Right lobe of liver (tissue), 6 donors: ENCODE data around the gene ARHGAP12. TPM values are rescaled to one million over a fixed set of nuclear protein-coding genes. Genes with fewer than 3 reads are reported as not detected.
A peak's percentile ranks its signal among the peaks of the same experiment; 100 is the strongest.

ENCODE experiments used
- ATAC-seq, 4 donors: fragments of 200-7000 bp; cut with Tn5 transposase; one replicate each; pipeline ENCODE4 v1.9.1; 2020; ENCODE audit warnings: mild to moderate bottlenecking in 4 of 4, moderate library complexity in 4 of 4
- DNase-seq, 3 donors: peaks; one replicate each; pipeline ENCODE4 v3.0.0-alpha.2; 2020
- H3K27ac ChIP-seq, 3 donors: fragments of 200-600 bp; one replicate each; pipeline ENCODE4 v1.8.0; 2022
- H3K27me3 ChIP-seq, 2 donors: fragments of 200-600 bp; one replicate each; pipeline ENCODE4 v1.8.0; 2022
- H3K36me3 ChIP-seq, 4 donors: fragments of 200-600 bp; sonication (generic) in 1 of 4; one replicate each; pipeline versions ENCODE4 v1.5.1 to v1.8.0; 2017 to 2022; ENCODE audit warnings: control low read depth in 1 of 4
- H3K4me1 ChIP-seq, 4 donors: fragments of 200-600 bp; sonication (generic) in 1 of 4; one replicate each; pipeline versions ENCODE4 v1.5.1 to v1.8.0; 2017 to 2022; ENCODE audit warnings: control low read depth in 1 of 4
- H3K4me3 ChIP-seq, 3 donors: fragments of 200-600 bp; one replicate each; pipeline ENCODE4 v1.8.0; 2022
- H3K9me3 ChIP-seq, 4 donors: fragments of 200-600 bp; sonication (generic) in 1 of 4; one replicate each; pipeline versions ENCODE4 v1.5.1 to v1.8.0; 2017 to 2022; ENCODE audit warnings: control low read depth in 1 of 4
- CTCF ChIP-seq, 4 donors: fragments of 200-600 bp in 3 of 4; fragments of 450-650 bp in 1 of 4; IDR thresholded peaks; one replicate each; pipeline versions ENCODE4 v1.5.1 to v1.8.0; 2016 to 2022; ENCODE audit warnings: antibody characterized with exemption in 4 of 4, mild to moderate bottlenecking in 2 of 4
- POLR2A ChIP-seq: fragments of 450-650 bp; IDR thresholded peaks from one replicate; pipeline ENCODE4 v1.6.1; 2017; ENCODE audit warnings: antibody characterized with exemption, mild to moderate bottlenecking
- WGBS: methylation state at CpG from one replicate; pipeline ENCODE4 v1.1.6; 2018; ENCODE audit warnings: low coverage, low lambda C conversion rate; ENCODE audit not compliant: insufficient coverage; ENCODE audit errors: missing lambda C conversion rate; 5-methylcytosine and 5-hydroxymethylcytosine counted together
- intact Hi-C, 2 donors: fragments of 100-400 bp; cut with DNase I; formaldehyde crosslinking; loops; one replicate each; pipeline versions ENCODE4 v1.11.2 to v1.14.1; 2022
- total RNA-seq, 6 experiments: library from RNA; depleted of rRNA in 2 of 6; stranded (reverse); fragments of >200 nt in 2 of 6; fragmentation: NEBNext Ultra II Directional in 3 of 6; extraction: Animal tissue kit (Norgen Biotek cat#: 25700) in 3 of 6; gene quantifications; one replicate each; pipeline versions ENCODE4 v1.1.0 to v1.2.4, GENCODE V29; 2016 to 2023
- donor health status: DM: no; HTN: yes; CAD: no.
- donor health status: DM: no; HTN: no; CAD: no.
- donor health status: DM: no; HTN: no; CAD: no.
- donor health status: DM: no; HTN: yes; CAD: no.
- donor health status: DM: no; HTN: yes; CAD: no.

ARHGAP12 gene
- total RNA-seq, 6 experiments from 2014 or later = 12.1 to 24.8 (median 17.6) TPM

- DNase-seq (no peak), ATAC-seq (no peak)
- Histone ChIP-seq H3K9me3 (no peaks in the 10 kb centered on the region), H3K4me1 (peaks cover 0 to 11% (median 0%) of the 10 kb centered on the region in 4 donors), H3K27me3 (no peaks in the 10 kb centered on the region), H3K36me3 (peaks cover 0 to 6% (median 0%) of the 10 kb centered on the region in 4 donors), H3K4me3 (no peak overlapping the region), H3K27ac (no peak overlapping the region)
- no peak for TF ChIP-seq CTCF (IDR thresholded peaks at IDR 0.05)
- TF ChIP-seq POLR2A = no peak
- intact Hi-C loops = no loop called here
- WGBS = 79% methylated on average over 3 of the region's 3 CpGs
These were observed 18.6 kb downstream of the ARHGAP12 start for GRCh38 chr10:31910016-31910415.

- Histone ChIP-seq H3K4me1 (peaks cover 0 to 11% (median 0%) of the 10 kb centered on the region in 4 donors), H3K4me3 (no peak overlapping the region), H3K36me3 (peaks cover 0 to 6% (median 0%) of the 10 kb centered on the region in 4 donors), H3K27ac (no peak overlapping the region), H3K9me3 (no peaks in the 10 kb centered on the region), H3K27me3 (no peaks in the 10 kb centered on the region)
- DNase-seq (no peak), ATAC-seq (peak in 1 of 4 donors; percentile 76)
- 77% methylated on average over 7 of the region's 7 CpGs for WGBS
- TF ChIP-seq CTCF (IDR thresholded peaks at IDR 0.05) (no peak), POLR2A (no peak)
- intact Hi-C loops = no loop called here
These were observed 20.5 kb downstream of the ARHGAP12 start for GRCh38 chr10:31908157-31908556.

GRCh38 chr10:31906039-31906438, 22.6 kb downstream of the ARHGAP12 start:
- H3K9me3 ChIP-seq = no peaks in the 10 kb centered on the region
- no peak overlapping the region for H3K4me3 ChIP-seq
- TF ChIP-seq POLR2A = no peak
- TF ChIP-seq CTCF (IDR thresholded peaks at IDR 0.05) = no peak
- intact Hi-C loops = no loop called here
- H3K36me3 ChIP-seq = peaks cover 0 to 6% (median 0%) of the 10 kb centered on the region in 4 donors
- H3K27ac ChIP-seq = no peak overlapping the region
- H3K27me3 ChIP-seq = no peaks in the 10 kb centered on the region
- DNase-seq (no peak), ATAC-seq (no peak)
- 81% methylated on average over 5 of the region's 5 CpGs for WGBS
- H3K4me1 ChIP-seq = no peaks in the 10 kb centered on the region

GRCh38 chr10:31905586-31905985, 23.0 kb downstream of the ARHGAP12 start:
- intact Hi-C loops = no loop called here

More at GRCh38 chr10:31905586-31905985, 23.0 kb downstream of the ARHGAP12 start:
- no peaks in the 10 kb centered on the region for H3K27me3 ChIP-seq
- ATAC-seq (no peak), DNase-seq (no peak)
- H3K9me3 ChIP-seq = no peaks in the 10 kb centered on the region
- no peak overlapping the region for H3K4me3 ChIP-seq
- TF ChIP-seq POLR2A = no peak
- TF ChIP-seq CTCF (IDR thresholded peaks at IDR 0.05) = no peak
- H3K36me3 ChIP-seq = peaks cover 0 to 6% (median 0%) of the 10 kb centered on the region in 4 donors
- no peak overlapping the region for H3K27ac ChIP-seq
- WGBS = 75% methylated on average over 1 of the region's 1 CpG
- H3K4me1 ChIP-seq = no peaks in the 10 kb centered on the region
